22Rv1 (cell line): ENCODE measurements around the gene GGA2.

Experiments
- ZFX ChIP-seq: fragments of 450-650 bp; IDR thresholded peaks from 2 replicates; pipeline ENCODE4 v1.6.1; 2017; ENCODE audit warnings: antibody characterized with exemption, borderline replicate concordance
- TF ChIP-seq, protein P1 (sequence below): fragments of 450-650 bp; IDR thresholded peaks from 2 replicates; pipeline ENCODE4 v1.5.1; 2017; ENCODE audit warnings: mild to moderate bottlenecking

DNA sequence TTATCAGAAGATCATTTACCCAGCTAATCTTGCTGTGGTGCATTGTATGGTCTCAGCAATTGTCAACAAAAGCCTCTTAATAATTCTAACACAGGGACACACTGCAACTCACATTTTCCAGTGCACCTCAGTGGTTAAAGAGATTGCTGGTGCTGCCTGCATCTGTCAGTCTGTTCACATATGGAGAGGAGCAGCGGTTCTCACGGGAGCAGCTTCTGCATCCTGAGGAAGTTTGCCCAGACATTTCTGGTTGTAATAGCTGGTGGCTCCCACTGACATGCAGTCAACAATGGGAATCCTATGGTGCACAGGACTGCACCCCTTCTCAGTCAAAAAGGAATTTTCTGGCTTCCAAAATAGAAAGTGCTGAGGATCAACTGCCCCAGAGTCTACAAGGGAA is 7.8 kb downstream of the GGA2 start:
- TF ChIP-seq, protein P1, sequence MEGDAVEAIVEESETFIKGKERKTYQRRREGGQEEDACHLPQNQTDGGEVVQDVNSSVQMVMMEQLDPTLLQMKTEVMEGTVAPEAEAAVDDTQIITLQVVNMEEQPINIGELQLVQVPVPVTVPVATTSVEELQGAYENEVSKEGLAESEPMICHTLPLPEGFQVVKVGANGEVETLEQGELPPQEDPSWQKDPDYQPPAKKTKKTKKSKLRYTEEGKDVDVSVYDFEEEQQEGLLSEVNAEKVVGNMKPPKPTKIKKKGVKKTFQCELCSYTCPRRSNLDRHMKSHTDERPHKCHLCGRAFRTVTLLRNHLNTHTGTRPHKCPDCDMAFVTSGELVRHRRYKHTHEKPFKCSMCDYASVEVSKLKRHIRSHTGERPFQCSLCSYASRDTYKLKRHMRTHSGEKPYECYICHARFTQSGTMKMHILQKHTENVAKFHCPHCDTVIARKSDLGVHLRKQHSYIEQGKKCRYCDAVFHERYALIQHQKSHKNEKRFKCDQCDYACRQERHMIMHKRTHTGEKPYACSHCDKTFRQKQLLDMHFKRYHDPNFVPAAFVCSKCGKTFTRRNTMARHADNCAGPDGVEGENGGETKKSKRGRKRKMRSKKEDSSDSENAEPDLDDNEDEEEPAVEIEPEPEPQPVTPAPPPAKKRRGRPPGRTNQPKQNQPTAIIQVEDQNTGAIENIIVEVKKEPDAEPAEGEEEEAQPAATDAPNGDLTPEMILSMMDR: no peak
- no peak for TF ChIP-seq ZFX
